ENCODE results near the gene MGAT5. TPM values are rescaled to one million over a fixed set of nuclear protein-coding genes. Genes with fewer than 3 reads are reported as not detected.
A peak's percentile ranks its signal among the peaks of the same experiment; 100 is the strongest.

Gene MGAT5
- polyA plus RNA-seq, 10 donors: 15.3 to 23.4 (median 18.7) TPM

- no peak for DNase-seq
Observed at GRCh38 chr2:134417968-134418582, 164.2 kb downstream of the MGAT5 start.

GRCh38 chr2:134420259-134420658 is 166.4 kb downstream of the MGAT5 start:
- DNase-seq: no peak

- DNase-seq: no peak
Observed at GRCh38 chr2:134420920-134421319, 167.0 kb downstream of the MGAT5 start.

- no peak for DNase-seq
Observed at GRCh38 chr2:134421556-134422328, 167.9 kb downstream of the MGAT5 start.

DNA sequence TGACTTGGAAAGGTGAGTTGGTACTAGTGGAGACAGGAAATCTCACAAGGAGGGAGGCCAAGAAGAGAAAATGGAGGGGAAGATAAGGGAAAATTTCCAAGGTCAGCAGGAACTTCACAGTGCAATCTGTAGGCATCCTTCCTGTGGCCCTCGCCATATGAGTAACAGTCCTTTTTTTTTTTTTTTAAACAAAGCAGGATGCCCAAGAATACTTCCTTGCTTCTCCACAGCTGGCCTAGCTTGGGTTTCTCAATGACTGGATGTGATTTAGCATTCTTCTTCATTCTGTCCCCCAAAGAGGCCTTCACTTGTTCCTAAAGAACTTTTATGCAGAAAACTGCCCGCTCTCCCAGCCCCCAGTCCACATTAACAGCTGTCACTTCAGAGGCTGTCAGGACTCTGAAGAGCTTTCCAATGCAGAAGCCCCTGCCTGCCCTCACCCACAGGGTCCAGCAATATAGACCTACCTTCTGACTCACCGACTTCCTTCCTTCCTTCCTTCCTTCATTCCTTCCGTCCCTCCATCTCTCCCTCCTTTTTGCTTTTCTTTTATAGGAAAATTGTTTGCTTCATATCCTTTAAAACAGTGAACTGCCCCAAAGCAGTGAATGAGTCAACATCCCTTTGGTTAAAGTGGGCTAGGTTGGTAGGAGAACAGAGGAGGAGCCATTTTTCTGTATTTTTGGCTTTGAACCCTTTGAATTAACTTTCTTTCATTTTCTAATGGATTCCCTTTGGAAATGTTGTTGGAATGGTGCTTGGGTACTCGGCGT is 172.0 kb downstream of the MGAT5 start:
- no peak for DNase-seq

- DNase-seq: no peak
Observed at GRCh38 chr2:134426721-134427120, 172.8 kb downstream of the MGAT5 start.

DNA sequence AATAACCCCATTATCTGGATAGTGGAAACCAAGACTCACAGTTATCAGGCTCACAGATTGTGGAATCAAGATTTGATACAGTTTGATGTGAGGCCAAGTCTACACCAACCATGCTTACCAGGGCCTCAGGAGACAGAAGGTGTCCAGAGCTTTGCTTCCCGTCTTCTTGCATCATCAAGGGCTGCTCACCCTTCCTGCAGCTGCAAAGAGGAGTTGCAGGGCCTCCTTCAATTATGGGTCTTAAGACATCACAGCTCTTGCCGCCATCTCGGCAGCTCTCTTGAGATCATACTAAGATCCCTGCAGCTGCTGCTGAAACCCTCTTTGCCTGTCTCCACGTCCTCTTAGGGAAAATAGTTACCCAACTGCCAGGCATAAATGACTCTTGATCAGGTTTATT is 176.0 kb downstream of the MGAT5 start:
- DNase-seq: no peak

DNA sequence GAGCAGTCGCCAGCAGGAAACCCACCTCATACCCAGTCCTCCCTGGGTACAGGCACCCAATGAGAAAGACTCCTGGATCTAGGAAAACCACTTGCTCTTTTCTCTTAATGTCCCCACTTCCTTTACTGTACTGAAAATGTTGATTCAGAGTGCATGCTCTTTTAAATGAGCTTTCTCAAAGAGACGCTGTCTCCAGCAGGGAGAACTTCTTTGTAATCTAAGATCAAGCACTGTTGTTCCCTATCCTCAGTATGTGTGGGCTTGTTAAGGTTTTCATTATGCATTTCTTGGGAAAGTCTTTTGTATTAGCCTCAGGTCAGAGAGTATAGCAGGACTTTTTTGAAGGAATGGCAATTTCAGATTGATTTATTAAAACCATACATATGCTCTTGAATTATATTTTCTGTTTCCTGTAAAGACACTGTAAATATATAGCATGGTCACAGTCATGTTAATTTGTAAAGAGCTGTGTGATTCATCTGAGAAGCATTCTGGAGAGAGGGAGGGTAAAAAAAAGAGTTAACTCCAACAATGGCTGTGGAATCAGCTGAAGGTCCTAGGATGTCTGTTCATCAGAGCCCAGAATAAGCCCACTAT is 178.1 kb downstream of the MGAT5 start:
- no peak for DNase-seq

GRCh38 chr2:134432435-134432883 is 178.6 kb downstream of the MGAT5 start:
- DNase-seq: no peak

- no peak for DNase-seq
Observed at GRCh38 chr2:134433469-134433868, 179.6 kb downstream of the MGAT5 start.

DNA sequence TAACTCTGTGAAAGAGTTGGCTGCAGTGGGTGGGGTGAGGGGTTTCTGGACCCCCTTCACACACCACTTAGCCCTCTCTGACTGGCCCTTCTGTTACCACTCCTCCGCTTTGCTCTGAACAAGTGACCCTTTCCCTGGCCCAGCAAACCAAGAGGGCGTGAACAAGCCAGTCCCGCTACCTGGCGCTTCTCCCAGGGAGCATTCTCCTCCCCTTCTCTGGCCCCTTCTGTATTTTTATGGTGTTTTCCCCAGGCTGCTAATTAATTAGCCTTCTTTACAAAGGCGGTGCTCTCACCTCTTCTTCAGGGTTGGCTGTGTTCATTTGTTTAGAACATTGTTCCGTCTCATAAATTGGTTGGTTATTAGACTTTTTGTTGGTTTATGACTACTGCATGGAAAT is 180.1 kb downstream of the MGAT5 start:
- no peak for DNase-seq

DNA sequence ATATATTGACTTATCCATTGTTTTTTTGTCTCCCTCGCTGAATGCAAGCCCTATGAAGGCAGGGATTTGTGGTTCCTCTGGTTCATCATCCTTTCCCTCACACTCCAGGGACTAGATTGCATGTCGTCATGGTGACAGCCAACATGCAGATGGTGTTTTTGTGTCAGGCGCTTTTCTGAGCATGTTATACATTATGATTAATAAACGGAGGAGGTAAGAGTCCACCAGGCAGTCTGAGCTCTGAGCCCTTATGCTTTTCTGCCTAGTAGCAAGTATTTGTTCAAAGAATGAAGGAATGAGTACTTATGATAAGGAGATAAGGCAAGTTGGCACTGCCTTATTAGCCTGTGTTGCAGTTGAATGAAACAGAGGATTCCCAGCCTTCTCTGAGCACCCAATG is 181.6 kb downstream of the MGAT5 start:
- DNase-seq: no peak

GRCh38 chr2:134435936-134436335 is 182.1 kb downstream of the MGAT5 start:
- no peak for DNase-seq

DNA sequence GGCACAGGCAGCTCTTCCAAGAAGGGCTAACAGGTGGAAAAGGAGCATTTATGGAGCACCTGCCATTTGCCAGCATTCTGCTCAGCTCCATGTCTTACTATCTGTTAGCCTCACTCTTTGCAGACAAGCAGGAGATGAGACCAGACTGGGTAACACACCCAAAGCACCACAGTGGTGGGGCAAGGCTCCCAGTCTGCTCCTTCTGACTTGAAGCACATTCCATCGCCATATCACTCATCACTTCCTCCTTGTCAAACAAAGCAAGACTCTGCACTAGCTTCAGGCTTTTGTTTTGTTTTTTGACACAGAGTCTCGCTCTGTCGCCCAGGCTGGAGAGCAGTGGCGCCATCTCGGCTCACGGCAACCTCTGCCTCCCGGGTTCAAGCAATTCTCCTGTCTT is 182.8 kb downstream of the MGAT5 start:
- DNase-seq: no peak

- no peak for DNase-seq
Observed at GRCh38 chr2:134438371-134438770, 184.5 kb downstream of the MGAT5 start.

GRCh38 chr2:134440336-134440909 is 186.6 kb downstream of the MGAT5 start:
- DNase-seq: no peak

GRCh38 chr2:134441153-134441863 is 187.4 kb downstream of the MGAT5 start:
- DNase-seq: no peak

DNA sequence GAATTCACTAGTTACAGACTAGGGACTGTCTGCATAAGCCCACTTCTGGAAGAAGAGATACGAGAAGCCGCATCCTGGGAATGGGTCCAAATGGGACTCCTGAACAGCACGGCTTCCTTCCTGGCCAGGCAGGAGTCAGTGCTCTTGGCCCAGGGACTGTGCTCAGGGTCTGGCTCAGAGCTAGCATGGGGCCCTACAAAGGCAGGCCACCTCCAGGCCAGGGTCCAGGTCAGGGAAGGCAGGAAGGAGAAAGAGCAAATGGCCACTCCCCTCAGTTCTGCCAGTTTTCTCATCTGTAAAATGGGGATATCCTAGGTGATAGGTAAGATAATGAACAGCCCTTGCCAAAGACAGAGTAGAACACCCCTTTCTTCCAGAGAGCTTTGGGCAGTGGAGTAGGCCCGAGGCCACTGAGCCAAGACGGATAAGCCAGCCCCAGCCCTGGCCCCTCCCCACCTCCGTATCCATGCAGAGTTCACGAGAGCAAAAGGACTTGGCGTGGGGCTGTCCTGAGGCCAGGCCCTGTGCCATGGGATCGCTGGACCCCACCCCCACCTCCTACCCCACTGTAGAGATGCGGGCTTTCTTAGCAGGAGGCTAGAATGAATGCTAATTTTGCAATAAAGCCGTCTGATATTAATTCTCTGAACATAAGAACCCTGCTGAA is 190.1 kb downstream of the MGAT5 start:
- peak in 1 of 3 donors; percentile 12 for DNase-seq

GRCh38 chr2:134445116-134445515 is 191.2 kb downstream of the MGAT5 start:
- DNase-seq: no peak

DNA sequence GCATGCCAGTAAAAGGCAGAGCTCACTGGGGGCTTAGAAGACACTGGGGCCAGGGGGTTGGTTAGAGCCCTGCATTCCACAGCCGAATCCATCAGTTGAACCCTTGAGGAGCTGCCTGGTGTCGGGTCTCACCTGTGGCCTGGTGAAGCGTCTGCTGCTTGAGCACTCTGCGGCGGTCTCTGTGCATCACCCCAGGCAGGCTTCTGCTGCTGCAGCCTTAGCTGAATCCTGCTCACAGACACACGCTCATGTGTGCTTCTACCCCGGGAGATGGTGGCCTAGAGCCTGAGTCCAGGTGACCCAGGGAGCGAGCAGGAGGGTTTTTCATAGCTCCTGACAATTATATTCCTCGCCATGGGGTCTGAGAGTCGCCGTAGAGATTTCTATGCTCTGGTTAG is 192.1 kb downstream of the MGAT5 start:
- DNase-seq: no peak
